Mesothelial cell of epicardium (in vitro differentiated cells): ENCODE results near the gene MYO5B. TPM values are rescaled to one million over a fixed set of nuclear protein-coding genes. Genes with fewer than 3 reads are reported as not detected.

ENCODE experiments used
- DNase-seq, 2 experiments: peaks; one replicate each; pipeline ENCODE4 v3.0.0; 2021; ENCODE audit warnings: low spot score in 2 of 2; ENCODE audit not compliant: unreplicated experiment in 2 of 2
- H3K27ac Mint-ChIP-seq: 2 replicates; pipeline ENCODE4 v1.8.0; 2021; ENCODE audit warnings: mixed read lengths
- H3K27me3 Mint-ChIP-seq: 2 replicates; pipeline ENCODE4 v1.8.0; 2021; ENCODE audit warnings: low read depth, mixed read lengths
- H3K36me3 Mint-ChIP-seq: 2 replicates; pipeline ENCODE4 v1.8.0; 2021; ENCODE audit warnings: mixed read lengths
- H3K4me1 Mint-ChIP-seq: 2 replicates; pipeline ENCODE4 v1.8.0; 2021; ENCODE audit warnings: mixed read lengths
- H3K4me3 Mint-ChIP-seq: 2 replicates; pipeline ENCODE4 v1.8.0; 2021; ENCODE audit warnings: mild to moderate bottlenecking, moderate library complexity, mixed read lengths
- H3K9me3 Mint-ChIP-seq: 2 replicates; pipeline ENCODE4 v1.8.0; 2021; ENCODE audit warnings: mixed read lengths
- CTCF ChIP-seq: fragments of 200-600 bp; sonication (generic); IDR thresholded peaks from one replicate; pipeline ENCODE4 v1.5.0; 2021; ENCODE audit warnings: antibody characterized with exemption; ENCODE audit not compliant: unreplicated experiment
- total RNA-seq: library from RNA; stranded (reverse); gene quantifications from 3 replicates; pipeline ENCODE4 v1.2.1, GENCODE V29; 2021

Gene MYO5B
- total RNA-seq, 1 donor from 2014 or later: 15.1 TPM

GRCh38 chr18:49967636-49968313 lies 227.2 kb downstream of the MYO5B start:
- H3K27ac Mint-ChIP-seq: no peak overlapping the region
- H3K27me3 Mint-ChIP-seq: no peaks in the 10 kb centered on the region
- no peak for DNase-seq
- H3K36me3 Mint-ChIP-seq: no peaks in the 10 kb centered on the region
- no peak overlapping the region for H3K4me3 Mint-ChIP-seq
- no peak for TF ChIP-seq CTCF
- H3K4me1 Mint-ChIP-seq: peaks cover 11% of the 10 kb centered on the region
- H3K9me3 Mint-ChIP-seq: no peaks in the 10 kb centered on the region

GRCh38 chr18:49967171-49967570 lies 227.8 kb downstream of the MYO5B start:
- Mint-ChIP-seq H3K36me3 (no peaks in the 10 kb centered on the region), H3K9me3 (no peaks in the 10 kb centered on the region), H3K27me3 (no peaks in the 10 kb centered on the region), H3K4me3 (no peak overlapping the region), H3K4me1 (peaks cover 11% of the 10 kb centered on the region), H3K27ac (no peak overlapping the region)
- TF ChIP-seq CTCF: no peak
- no peak for DNase-seq

GRCh38 chr18:49966090-49966489 lies 228.9 kb downstream of the MYO5B start:
- TF ChIP-seq CTCF: no peak
- H3K27ac Mint-ChIP-seq: no peak overlapping the region
- no peaks in the 10 kb centered on the region for H3K27me3 Mint-ChIP-seq
- no peaks in the 10 kb centered on the region for H3K36me3 Mint-ChIP-seq
- no peak overlapping the region for H3K4me3 Mint-ChIP-seq
- H3K4me1 Mint-ChIP-seq: peaks cover 11% of the 10 kb centered on the region
- DNase-seq: no peak
- no peaks in the 10 kb centered on the region for H3K9me3 Mint-ChIP-seq

- Mint-ChIP-seq H3K4me1 (peaks cover 11% of the 10 kb centered on the region), H3K27me3 (no peaks in the 10 kb centered on the region), H3K27ac (no peak overlapping the region), H3K36me3 (no peaks in the 10 kb centered on the region), H3K4me3 (no peak overlapping the region), H3K9me3 (no peaks in the 10 kb centered on the region)
- TF ChIP-seq CTCF: no peak
- DNase-seq: no peak
Measured at GRCh38 chr18:49963217-49963616, 231.7 kb downstream of the MYO5B start.

- H3K36me3 Mint-ChIP-seq: no peaks in the 10 kb centered on the region
Measured at GRCh38 chr18:49961271-49961670, 233.7 kb downstream of the MYO5B start.

More at GRCh38 chr18:49961271-49961670, 233.7 kb downstream of the MYO5B start:
- H3K9me3 Mint-ChIP-seq: no peaks in the 10 kb centered on the region
- no peak overlapping the region for H3K4me3 Mint-ChIP-seq
- peaks cover 4% of the 10 kb centered on the region for H3K4me1 Mint-ChIP-seq
- H3K27me3 Mint-ChIP-seq: no peaks in the 10 kb centered on the region
- DNase-seq: no peak
- H3K27ac Mint-ChIP-seq: no peak overlapping the region
- TF ChIP-seq CTCF: no peak
